Stomach (tissue), 4 donors: Measurements from ENCODE around the gene SCGB1C2.

Source experiments
- CTCF ChIP-seq, 7 experiments: fragments of 450-650 bp in 4 of 7; fragments of 200-600 bp in 3 of 7; sonication (generic) in 3 of 7; IDR thresholded peaks; one replicate each; pipeline ENCODE4 v1.5.1; 2016 to 2019; ENCODE audit warnings: antibody characterized with exemption in 7 of 7, control low read depth in 2 of 7, mild to moderate bottlenecking in 1 of 7
- POLR2A ChIP-seq, 4 donors: fragments of 450-650 bp; IDR thresholded peaks; one replicate each; pipeline ENCODE4 v1.6.1; 2016; ENCODE audit warnings: antibody characterized with exemption in 4 of 4, control low read depth in 2 of 4, mild to moderate bottlenecking in 1 of 4, moderate library complexity in 1 of 4
- POLR2AphosphoS5 ChIP-seq, 3 donors: sonication (generic); formaldehyde crosslinking; IDR thresholded peaks; one replicate each; pipeline ENCODE4 v1.6.1; 2016; ENCODE audit warnings: antibody characterized with exemption in 3 of 3

DNA sequence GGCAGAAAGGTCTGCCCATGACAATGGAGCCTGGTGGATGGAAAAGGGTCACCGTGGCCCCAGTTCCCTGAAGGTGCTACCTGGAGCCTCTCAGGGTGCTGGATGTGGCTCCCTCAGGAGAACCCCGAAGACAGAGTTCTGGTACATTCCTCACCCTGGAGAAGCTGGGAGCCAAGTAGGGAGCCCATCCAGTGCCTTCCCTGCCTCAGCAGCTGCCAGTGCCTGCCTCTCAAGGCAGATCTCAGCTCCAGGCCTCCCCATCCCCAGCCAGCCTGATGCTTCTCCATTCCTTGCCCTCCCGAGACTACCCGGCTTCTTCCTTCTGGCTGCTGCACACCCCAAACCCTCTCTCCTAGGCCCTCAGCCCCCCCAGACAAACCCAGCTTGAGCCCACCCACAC is 20.5 kb downstream of the SCGB1C2 start:
- no peak for TF ChIP-seq CTCF (IDR thresholded peaks at IDR 0.05)
- TF ChIP-seq POLR2A (IDR thresholded peaks at IDR 0.05) = no peak
- no peak for TF ChIP-seq POLR2AphosphoS5 (IDR thresholded peaks at IDR 0.05)
